HG03196 (cell line): Measurements from ENCODE around the gene ABAT.
A peak's percentile ranks its signal among the peaks of the same experiment; 100 is the strongest.

Source experiments
- ATAC-seq: cut with Tn5 transposase; IDR thresholded peaks from one replicate; pipeline ENCODE4 v1.9.1; 2021; ENCODE audit not compliant: unreplicated experiment

The ABAT gene

DNA sequence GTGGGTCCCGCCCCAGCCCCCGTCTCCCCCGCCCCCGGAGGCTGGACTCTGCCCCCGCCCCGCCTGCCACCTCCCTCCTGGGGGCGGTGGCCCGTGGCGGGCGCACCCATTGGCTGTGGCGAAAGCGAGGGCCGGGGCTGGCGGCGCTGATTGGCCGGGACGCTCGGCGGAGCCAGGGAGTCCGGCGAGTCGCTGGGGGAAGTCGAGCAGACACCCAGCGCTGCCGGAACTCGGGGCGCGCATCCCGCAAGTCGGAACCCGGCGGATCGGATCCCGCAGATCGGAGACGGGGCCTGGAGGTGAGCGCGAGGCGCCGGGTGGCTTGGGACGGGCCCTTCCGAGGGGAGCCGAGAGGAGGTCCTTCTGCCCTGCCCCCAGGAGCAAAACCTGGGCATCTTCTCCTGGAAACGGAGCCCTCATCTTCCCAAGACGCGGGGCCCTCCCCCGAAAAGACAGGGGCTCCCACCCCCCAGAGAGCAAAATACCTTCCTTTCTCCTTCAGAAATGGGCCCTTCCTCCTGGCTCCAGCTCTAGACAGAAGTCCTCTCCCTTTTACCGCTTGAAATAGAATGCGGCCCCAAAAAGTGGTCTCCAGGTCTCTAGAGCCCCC lies at the start of gene ABAT:
TSS of gene ABAT (plus strand) at position 205 of the 610 bp plus-strand sequence. CDS start 61,123 bp downstream, outside the sequence.
- ATAC-seq = peak; percentile 99

DNA sequence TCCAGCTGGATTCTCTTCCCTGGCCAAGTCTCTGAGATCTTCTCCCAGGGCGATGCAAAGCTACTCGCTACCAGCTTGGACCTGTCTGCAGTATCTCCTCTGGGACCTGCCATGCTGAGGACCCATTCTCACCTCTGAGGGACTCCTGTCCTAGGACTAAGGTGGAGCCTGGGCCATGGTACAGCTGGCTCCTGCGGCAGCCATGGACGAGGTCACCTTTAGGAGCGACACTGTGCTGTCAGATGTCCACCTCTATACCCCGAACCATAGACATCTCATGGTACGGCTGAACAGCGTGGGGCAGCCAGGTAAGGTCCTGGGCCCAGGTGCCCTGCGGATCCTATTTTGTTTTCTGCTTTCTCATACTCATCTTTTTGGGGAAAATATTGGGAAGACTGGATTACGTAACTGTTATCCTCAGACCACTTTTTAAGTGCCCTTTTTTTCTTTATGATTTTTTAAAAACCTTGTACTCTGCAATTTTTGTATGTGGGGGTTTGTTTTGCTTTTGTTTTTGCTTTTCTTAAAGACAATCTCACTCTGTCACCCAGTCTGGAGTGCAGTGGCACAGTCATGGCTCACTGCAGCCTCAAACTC lies 48.8 kb upstream of the ABAT start:
- ATAC-seq = no peak

DNA sequence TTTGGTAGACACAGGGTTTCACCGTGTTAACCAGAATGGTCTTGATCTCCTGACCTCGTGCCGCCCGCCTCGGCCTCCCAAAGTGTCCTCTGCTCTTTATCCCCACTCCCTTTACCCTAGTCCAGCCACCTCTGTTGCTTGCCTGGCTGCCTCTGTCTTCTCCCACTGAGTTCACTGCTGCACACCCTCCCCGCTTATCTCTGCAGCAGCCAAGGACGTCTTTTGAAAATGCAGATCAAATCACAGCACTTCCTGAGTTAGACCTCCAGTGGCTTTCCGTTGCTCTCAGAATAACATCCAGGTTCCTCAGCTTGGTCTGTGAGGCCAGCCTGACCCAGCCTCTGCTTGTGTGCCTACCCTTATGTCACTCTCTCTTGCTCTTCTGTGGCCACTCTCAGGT lies 47.5 kb upstream of the ABAT start:
- ATAC-seq = no peak

DNA sequence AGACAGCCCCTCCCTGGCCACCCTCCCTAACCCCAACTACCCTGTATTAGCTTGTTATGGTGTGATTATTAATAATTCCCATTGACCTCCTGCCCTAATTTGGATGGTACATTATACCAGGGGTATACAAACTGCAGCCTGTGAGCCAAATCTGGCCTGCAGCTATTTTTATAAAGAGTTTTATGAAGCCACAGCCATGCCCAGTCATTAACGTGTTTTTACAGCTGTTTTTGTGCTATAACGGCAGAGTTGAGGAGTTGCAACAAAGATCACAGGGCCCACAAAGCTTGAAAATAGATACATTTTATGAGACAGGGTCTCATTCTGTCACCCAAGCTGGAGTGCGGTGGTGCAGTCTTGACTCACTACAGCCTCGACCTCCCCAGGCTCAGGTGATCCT lies 47.0 kb upstream of the ABAT start:
- ATAC-seq = no peak

DNA sequence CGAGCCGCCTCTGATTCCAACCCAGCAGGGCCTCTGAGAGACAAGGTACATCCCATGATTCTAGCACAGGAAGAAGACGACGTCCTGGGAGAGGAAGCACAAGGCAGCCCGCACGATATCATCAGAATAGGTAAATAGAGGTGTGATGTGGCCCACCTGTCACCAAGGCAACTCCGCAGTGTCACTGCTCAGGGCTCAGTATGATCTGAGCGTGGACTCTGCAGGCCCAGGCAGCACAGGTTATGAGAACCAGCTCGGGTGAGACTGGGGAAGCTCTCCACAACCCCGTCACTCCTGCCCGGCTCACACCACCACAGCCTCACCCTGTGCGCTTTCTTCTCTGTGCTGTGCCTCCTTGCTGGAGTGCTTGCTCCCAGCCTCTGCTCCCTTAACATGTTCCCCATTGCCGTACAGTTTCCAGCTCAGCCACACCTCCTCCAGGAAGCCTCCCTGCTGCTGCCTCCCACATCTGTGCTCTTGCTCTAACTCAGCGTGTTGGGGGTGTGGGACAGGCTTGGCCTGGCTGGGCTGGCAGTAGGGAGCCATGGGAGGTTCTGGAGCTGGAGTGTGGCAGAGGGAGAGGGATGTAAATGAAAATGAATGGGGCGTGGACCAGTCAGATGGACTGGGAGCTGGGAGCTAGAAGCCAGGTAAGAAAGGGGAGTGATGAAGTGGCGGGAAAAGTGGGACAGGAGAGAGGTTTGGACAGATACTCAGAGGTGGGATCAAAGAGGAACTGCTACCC lies 45.3 kb upstream of the ABAT start:
- no peak for ATAC-seq

DNA sequence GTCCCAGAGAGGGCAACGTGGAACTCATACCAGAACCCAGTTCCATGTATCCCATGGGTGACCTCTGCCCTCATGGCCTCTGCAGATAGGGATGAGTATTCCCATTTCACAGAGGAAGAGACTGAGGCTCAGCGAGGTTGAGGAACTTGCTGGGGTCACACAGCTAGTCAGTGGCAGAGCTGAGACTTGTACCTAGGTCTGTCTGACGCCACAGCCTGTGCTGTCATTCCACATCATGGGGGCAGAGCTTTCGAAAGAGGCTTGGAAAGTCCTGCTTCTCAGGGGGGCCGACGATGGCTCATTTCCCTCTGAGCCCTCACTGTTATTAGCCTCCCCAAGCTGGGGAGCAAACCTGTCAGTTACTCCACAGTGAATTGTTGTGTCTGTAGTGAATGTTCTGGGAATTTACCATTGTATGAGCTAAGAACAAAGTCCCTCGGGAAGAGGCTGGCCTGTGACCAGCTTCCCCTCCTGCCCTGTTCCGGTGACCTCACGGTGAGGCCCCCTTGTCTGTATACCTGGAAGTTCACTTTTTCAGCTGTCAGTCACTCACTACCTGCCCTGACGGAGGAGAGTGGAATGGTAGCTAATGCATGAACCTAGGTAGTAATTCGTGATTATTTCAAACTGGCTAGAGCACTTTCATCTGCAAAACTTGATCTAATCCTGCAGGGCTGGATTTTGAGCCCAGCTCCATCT lies 44.0 kb upstream of the ABAT start:
- no peak for ATAC-seq

DNA sequence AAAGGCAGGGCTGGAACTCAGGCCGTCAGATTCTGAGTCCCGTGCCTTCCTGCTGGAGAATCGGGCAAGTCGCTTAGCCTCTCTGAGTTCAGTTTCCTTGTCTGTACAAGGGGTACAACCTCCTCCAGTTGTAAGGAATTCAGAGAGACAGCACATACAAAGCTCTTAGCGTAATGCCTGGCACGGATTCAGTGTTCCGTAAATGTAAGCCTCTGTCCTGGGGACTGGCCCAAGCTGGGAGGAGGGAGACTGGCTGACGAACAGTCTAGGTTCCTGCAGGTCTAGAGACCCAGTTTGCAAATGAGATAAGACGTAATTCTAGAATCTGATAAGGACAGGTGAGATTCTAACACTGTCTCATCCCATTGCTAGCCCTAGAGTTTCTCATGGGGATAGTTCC lies 43.0 kb upstream of the ABAT start:
- ATAC-seq = no peak

DNA sequence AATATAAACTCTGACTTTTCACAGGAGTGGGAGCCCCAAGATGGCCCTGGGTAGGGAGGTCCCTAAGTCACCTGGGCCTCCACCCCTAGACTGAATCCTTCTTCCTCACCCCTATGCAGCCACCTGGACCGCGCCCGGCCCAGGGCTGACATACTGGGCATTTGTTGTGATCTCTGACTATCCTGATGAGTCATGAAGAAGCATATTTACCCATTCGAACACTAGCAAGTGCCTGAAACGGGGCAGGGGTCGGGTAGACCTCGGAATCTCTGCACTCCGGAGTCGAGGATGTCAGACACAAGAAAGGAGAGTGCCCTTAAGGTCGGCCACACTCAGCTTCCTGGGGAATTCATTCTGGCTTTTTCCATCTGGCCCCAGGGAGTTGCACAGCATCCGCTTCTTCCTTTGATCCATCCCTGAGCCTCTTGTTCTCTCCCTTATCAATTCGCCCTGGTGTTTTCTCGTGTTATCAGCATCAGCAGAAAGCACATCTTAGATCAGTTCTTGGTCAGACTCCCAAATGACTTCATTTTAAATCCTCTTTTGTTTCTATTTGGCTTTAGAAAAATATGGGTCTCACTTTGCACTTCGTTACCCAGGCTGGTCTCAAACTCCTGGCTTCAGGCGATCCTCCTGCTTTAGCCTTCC lies 42.5 kb upstream of the ABAT start:
- ATAC-seq = no peak

DNA sequence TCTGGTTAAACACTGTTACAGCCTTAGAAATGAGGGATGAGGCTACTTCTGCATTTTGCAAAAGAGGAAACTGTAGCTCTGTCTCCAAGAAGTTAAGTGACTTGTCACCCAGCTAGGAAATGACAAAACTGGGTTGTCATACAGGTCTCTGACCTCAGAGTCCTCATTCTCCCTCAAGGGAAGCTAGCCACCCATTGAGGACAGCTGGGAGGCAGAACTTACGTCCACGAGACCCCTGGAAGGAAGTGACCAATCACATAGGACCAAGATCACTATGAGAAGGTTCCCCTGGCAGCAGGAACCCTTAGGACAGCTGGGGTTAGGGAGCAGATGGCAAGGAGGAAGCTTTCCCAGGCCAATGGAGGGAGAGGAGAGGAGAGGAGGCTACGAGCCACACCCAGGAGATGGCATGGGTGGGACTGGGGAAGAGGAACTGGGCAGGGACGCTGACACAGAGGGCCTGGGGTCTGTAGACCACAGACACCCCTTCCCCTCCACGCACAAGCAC lies 41.7 kb upstream of the ABAT start:
- ATAC-seq = no peak

DNA sequence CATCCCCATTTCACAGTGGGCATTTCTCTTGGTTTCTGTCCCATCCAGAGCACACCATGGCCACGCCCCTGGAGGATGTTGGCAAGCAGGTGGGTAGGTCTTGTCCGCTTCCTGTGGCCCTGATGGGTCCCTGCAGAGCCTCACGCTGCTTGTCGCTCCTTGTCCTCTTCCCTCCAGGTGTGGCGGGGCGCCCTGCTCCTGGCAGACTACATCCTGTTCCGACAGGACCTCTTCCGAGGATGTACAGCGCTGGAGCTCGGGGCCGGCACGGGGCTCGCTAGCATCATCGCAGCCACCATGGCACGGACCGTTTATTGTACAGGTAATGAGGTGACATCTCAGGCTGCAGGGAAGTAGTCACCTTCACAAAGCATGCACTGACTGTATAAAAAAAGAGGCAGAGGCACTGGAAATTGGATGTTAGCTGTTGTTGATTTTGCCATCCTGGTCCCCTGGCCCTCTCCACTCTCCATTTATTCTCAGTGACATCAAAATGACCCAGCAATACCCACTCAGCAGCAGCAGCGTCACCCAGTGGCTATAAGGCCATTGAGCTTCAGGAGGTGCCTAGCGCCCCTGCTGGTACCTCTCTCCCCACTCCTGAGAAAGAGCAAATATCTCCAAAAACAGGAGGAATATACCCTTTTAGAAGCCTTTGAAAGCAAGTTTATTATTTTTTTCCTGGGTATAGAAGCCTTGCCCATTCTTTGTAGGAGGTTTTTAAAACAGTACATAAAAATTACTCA lies 39.3 kb upstream of the ABAT start:
- no peak for ATAC-seq

DNA sequence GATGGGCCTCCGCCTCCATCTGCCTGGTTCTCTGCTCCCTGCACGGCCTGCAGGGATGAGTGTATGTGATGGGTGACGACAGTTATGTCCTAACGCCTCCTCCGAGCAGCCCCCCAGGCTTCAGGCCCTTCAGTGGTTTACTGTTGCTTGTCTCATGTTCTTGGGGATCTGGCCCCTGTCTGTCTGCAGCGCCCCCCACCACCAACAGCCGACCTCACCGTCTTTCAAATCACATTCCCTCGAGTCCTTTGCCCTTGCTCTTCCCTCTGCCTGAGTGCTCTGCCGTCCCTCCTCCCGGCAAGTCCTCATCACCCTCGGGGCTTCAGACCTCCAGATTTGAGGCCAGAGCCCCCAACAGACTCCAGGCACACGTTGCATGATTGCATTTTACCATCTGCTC lies 34.7 kb upstream of the ABAT start:
- no peak for ATAC-seq

DNA sequence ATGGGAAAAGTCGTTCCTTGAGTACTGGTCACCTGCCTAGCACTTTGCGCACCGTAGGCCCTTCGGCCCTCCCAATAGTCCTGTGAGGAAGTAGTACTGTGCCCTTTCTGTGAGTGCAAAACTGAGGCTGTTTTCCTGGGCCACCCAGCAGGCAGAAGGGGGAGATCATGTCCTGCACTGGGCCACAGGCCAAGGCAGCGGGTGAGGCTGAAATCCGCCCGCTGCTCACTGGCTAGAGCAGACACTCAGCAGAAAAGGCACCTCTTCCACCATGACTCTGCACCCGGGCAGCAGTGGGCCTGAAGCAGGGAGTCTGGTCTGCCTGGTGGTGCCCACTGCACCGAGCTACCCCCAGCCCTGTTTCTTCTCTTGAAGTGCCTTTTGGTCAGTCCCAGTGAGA lies 32.7 kb upstream of the ABAT start:
- no peak for ATAC-seq

DNA sequence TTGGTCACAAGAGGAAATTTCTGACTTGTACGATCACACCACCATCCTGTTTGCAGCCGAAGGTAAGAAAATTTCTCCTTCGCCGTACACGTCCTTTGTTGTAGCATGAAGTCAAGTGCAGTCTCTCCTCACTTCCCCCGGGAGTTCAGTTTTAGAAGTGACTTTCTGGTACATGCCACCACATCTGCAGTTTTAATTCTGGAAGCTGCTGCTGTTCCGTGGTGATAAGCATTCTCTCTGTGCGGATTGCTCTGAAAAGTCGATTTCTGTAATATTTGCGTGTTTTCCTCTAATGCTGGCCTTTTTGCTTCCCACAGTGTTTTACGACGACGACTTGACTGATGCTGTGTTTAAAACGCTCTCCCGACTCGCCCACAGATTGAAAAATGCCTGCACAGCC lies 32.3 kb upstream of the ABAT start:
- no peak for ATAC-seq

DNA sequence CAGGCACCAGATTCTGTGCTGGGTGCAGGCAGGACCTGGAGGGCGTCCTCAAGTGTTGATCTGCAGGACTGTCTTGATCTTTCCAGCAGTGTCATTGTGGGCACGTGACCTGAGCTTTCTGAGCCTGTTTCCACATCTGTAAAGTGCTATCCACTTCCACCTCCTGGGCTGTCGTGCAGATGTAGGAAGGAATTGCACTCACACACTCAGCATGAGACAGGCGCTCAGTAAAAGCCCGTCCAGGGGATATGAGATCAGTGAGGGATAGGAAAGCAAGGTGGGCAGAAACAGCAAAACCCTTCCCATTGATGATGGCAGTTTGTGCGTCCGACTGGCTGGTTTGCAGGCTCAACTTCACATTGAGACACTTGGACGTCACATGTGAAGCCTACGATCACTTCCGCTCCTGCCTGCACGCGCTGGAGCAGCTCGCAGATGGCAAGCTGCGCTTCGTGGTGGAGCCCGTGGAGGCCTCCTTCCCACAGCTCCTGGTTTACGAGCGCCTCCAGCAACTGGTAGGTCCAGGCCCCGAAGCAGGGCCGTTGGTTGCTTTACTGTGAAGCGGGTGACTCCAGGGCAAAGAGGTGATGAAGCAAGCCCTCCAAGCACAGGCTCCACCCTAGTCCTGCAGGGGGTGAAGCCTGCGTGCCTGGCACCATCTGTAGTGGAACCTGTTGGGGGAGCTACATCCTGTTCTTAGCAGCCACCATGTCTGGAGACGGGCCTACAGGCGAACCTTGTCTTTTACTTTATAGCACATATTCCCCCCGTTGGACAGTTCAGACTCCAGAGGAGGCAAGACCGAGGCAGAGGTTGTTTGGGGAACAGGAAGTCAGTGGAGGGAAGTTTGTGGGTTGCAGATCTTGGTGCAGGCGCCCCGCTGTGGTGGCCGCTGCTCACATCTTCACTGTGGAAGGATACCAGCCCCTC lies 29.9 kb upstream of the ABAT start:
- ATAC-seq = no peak

DNA sequence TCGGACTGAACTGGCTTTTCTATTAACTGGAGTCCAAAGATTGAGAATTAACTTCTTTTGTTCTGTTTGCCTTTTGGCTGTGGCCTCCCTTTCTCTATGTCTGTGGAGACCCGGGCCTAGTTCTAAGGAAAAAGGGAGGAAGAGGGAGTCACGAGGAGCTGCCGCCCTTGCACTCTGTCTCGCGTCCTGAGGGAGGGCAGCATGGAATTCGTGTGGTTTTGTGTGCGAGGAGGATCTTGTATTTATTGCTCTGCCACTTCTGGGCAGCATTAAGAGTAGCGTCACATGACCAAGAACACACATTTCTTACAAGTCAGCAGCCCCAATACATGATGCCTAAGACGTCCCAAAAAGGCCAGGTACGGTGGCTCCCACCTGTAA lies 29.3 kb upstream of the ABAT start:
- ATAC-seq = no peak

DNA sequence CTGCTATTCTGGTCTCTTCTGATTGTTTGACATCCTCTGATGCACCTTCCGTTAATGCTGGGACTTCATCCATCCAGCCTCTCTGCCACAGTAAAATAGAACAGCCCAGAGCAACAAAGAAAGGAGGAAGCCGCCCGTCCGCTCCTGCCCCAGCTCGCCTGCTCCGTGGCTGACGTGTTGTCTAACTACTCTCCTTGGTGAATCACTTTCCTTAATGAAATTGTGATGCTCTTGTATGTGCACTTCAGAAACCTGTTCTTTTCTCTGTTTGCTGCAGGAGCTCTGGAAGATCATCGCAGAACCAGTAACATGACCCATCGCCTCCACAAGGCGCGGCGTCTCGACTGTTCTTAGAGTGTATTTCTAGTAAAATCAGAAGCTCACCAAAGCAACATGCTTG lies 28.6 kb upstream of the ABAT start:
- no peak for ATAC-seq

DNA sequence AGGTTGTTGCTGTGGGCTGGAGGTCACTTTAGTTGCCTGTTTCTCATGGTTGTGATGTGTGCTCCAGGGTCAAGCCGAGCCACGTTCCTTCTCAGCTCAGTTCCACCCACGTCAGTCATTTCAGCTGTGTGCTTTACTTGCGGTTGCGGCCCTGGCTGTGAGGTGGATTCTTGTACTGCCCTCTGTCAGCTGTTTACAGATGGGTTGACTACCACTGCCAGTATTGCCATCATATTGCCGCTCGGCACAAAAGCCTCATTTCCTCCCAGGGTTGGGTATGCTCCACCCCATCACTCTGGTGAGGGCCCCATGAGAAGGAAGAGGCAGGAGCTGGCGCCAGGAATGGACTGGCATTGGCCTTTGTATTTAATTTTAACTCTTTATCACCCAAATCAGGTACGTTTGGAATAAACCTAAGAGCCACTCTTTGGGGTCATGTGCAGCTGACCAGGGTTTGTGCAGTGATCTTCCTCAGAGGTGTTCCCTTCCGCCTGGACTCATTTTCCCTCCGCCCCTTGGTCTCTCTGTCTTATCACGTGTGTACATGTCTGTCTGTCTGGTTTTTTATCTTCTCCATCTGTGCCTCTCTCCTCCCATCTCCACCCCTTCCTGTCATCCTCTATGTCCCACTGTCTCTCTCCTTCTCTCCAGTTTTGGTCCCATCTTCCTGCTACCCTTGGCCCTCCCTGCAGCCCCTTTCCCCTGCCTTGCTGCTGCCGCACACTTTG lies 27.9 kb upstream of the ABAT start:
- no peak for ATAC-seq

DNA sequence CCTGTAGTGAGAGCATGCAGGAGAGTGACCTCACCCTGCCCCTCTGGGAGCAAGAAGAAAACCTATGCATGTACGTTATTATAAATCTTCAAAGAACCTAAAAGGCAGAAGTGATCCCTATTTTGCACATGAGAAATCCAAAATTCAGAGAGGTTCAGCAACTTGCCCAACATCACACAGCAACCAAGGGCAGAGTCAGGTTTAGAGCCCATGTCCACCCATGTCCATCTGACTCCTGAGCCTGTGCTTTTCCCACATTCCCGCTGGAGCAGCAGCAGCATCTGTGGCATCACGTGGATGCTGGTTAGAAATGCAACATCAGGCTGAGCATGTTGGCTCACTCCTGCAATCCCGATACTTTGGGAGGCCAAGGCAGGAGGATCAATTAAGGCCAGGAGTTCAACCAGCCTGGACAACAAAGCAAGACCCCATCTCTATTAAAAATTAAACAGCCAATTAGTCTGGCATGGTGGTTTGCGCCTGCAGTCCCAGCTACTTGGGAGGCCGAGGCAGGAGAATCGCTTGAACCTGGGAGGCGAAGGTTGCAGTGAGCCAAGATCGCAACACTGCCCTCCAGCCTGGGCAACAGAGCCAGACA lies 26.6 kb upstream of the ABAT start:
- ATAC-seq = no peak
